Neural cell (in vitro differentiated cells): ENCODE results near the gene FCRL4. TPM values are rescaled to one million over a fixed set of nuclear protein-coding genes. Genes with fewer than 3 reads are reported as not detected.

Source experiments
- H2AFZ ChIP-seq: fragments of 200-600, 300-800 bp; sonication (generic), shearing (Covaris generic); 2 replicates; pipeline ENCODE4 v1.6.0; 2014; ENCODE audit warnings: low read depth, mild to moderate bottlenecking, antibody characterized with exemption, low read length, moderate library complexity
- H3F3A ChIP-seq: fragments of 200-600 bp; shearing (Covaris generic); 2 replicates; pipeline ENCODE4 v1.6.1; 2016; ENCODE audit warnings: mild to moderate bottlenecking, moderate library complexity, mixed read lengths, antibody characterized with exemption, low read length; ENCODE audit not compliant: insufficient read depth, poor library complexity, severe bottlenecking
- H3K27ac ChIP-seq: fragments of 200-600, 300-800 bp; sonication (generic), shearing (Covaris generic); 2 replicates; pipeline ENCODE4 v1.5.1; 2014; ENCODE audit warnings: mild to moderate bottlenecking, low read length, moderate library complexity
- H3K27me3 ChIP-seq: fragments of 300-800, 200-600 bp; sonication (generic), shearing (Covaris generic); 2 replicates; pipeline ENCODE4 v1.6.0; 2014; ENCODE audit warnings: mild to moderate bottlenecking, low read depth, low read length, moderate library complexity; ENCODE audit not compliant: insufficient read depth
- H3K36me3 ChIP-seq: fragments of 300-800, 200-600 bp; sonication (generic), shearing (Covaris generic); 2 replicates; pipeline ENCODE4 v1.5.1; 2014; ENCODE audit warnings: mild to moderate bottlenecking, antibody characterized with exemption, low read length, moderate library complexity; ENCODE audit not compliant: insufficient read depth
- H3K4me2 ChIP-seq: fragments of 300-800, 200-600 bp; sonication (generic), shearing (Covaris generic); 2 replicates; pipeline ENCODE4 v1.6.0; 2014; ENCODE audit warnings: mild to moderate bottlenecking, low read length
- H3K4me3 ChIP-seq: fragments of 300-800, 200-600 bp; sonication (generic), shearing (Covaris generic); 2 replicates; pipeline ENCODE4 v1.5.1; 2014; ENCODE audit warnings: mild to moderate bottlenecking, low read length, moderate library complexity
- H3K79me2 ChIP-seq: fragments of 200-600 bp; shearing (Covaris generic); replicated peaks from 2 replicates; pipeline ENCODE4 v1.6.0; 2014; ENCODE audit warnings: mild to moderate bottlenecking, low read length, moderate library complexity; ENCODE audit not compliant: insufficient read depth
- H3K9ac ChIP-seq: fragments of 300-800, 200-600 bp; sonication (generic), shearing (Covaris generic); 2 replicates; pipeline ENCODE4 v1.6.1; 2016; ENCODE audit warnings: mild to moderate bottlenecking, low read length, mixed read lengths
- H3K9me2 ChIP-seq: fragments of 200-600 bp; shearing (Covaris generic); 2 replicates; pipeline ENCODE4 v1.6.1; 2016; ENCODE audit warnings: mild to moderate bottlenecking, low read length, mixed read lengths; ENCODE audit not compliant: insufficient read depth
- H3K9me3 ChIP-seq: fragments of 200-600, 300-800 bp; sonication (generic), shearing (Covaris generic); 2 replicates; pipeline ENCODE4 v1.6.1; 2016; ENCODE audit warnings: mild to moderate bottlenecking, mixed run types, low read length, moderate library complexity, mixed read lengths
- H4K20me1 ChIP-seq: fragments of 200-600 bp; shearing (Covaris generic); 2 replicates; pipeline ENCODE4 v1.6.1; 2016; ENCODE audit warnings: mild to moderate bottlenecking, mixed run types; ENCODE audit not compliant: insufficient read depth
- CTCF ChIP-seq: fragments of 450-650 bp; IDR thresholded peaks from 2 replicates; pipeline ENCODE4 v1.5.1; 2014; ENCODE audit warnings: antibody characterized with exemption, mild to moderate bottlenecking, moderate library complexity; ENCODE audit not compliant: poor library complexity, severe bottlenecking
- EP300 ChIP-seq: fragments of 450-650 bp; conservative IDR thresholded peaks from 2 replicates; pipeline ENCODE4 v1.6.1; 2014; ENCODE audit warnings: antibody characterized with exemption, mild to moderate bottlenecking, moderate library complexity; ENCODE audit not compliant: poor library complexity, severe bottlenecking
- EZH2 ChIP-seq: fragments of 200-600, 300-800 bp; shearing (Covaris generic), sonication (generic); IDR thresholded peaks from 2 replicates; pipeline ENCODE4 v1.6.1; 2014; ENCODE audit warnings: antibody characterized with exemption, low read length, borderline replicate concordance, mild to moderate bottlenecking; ENCODE audit not compliant: insufficient read depth, poor library complexity, severe bottlenecking
- MXI1 ChIP-seq: fragments of 450-650 bp; conservative IDR thresholded peaks from 2 replicates; pipeline ENCODE4 v1.6.1; 2014; ENCODE audit warnings: antibody characterized with exemption, mild to moderate bottlenecking; ENCODE audit not compliant: poor library complexity, severe bottlenecking
- POLR2AphosphoS5 ChIP-seq: IDR thresholded peaks from 2 replicates; pipeline ENCODE4 v1.6.1; 2012
- RAD21 ChIP-seq: fragments of 450-650 bp; conservative IDR thresholded peaks from 2 replicates; pipeline ENCODE4 v1.6.1; 2014; ENCODE audit warnings: antibody characterized with exemption, mild to moderate bottlenecking, moderate library complexity
- REST ChIP-seq: IDR thresholded peaks from 2 replicates; pipeline ENCODE4 v1.6.1; 2012; ENCODE audit warnings: borderline replicate concordance
- SMC3 ChIP-seq: fragments of 450-650 bp; conservative IDR thresholded peaks from 2 replicates; pipeline ENCODE4 v1.6.1; 2014; ENCODE audit warnings: antibody characterized with exemption, mild to moderate bottlenecking, moderate library complexity; ENCODE audit not compliant: poor library complexity
- TAF1 ChIP-seq: IDR thresholded peaks from 2 replicates; pipeline ENCODE4 v1.6.1; 2012; ENCODE audit warnings: low read depth
- polyA plus RNA-seq: library from polyadenylated mRNA; depleted of rRNA; stranded (reverse); fragments of >200 nt; gene quantifications from 2 replicates; pipeline ENCODE4 v1.2.3, GENCODE V29; 2014

The FCRL4 gene
- polyA plus RNA-seq, 1 donor from 2014 or later: not detected

DNA sequence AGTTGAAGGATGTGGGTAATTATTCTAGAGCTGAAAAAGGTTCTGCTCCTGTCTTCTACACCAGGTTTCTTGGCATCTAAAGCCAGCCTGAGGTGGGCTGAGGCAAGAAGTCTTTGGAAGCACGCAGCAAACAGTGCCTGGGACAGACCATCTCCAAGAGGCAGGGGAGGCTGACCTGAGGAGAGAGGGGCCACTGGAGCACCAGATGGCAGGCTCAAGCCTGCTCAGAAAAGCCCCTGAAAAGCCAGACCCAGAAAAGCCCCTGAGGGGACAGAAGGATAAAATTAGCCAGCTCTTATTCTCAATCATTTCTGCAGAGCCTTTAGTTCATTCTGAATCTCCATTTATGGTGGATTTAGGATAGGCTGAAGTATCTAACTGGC lies 17.1 kb downstream of the FCRL4 start:
- Histone ChIP-seq H3F3A (no peaks in the 10 kb centered on the region), H2AFZ (no peak overlapping the region), H4K20me1 (no peaks in the 10 kb centered on the region), H3K79me2 (no peaks in the 10 kb centered on the region), H3K4me2 (no peak overlapping the region), H3K36me3 (no peaks in the 10 kb centered on the region), H3K4me3 (no peak overlapping the region), H3K27me3 (no peaks in the 10 kb centered on the region), H3K9me3 (no peaks in the 10 kb centered on the region), H3K9me2 (no peaks in the 10 kb centered on the region), H3K9ac (no peak overlapping the region), H3K27ac (no peak overlapping the region)
- no peak for TF ChIP-seq SMC3
- TF ChIP-seq EP300: no peak

- Histone ChIP-seq H3F3A (no peaks in the 10 kb centered on the region), H3K4me2 (no peak overlapping the region), H3K9me3 (no peaks in the 10 kb centered on the region), H2AFZ (no peak overlapping the region), H3K27ac (no peak overlapping the region), H3K36me3 (no peaks in the 10 kb centered on the region), H3K9me2 (no peaks in the 10 kb centered on the region), H3K27me3 (no peaks in the 10 kb centered on the region), H3K79me2 (no peaks in the 10 kb centered on the region), H4K20me1 (no peaks in the 10 kb centered on the region), H3K4me3 (no peak overlapping the region), H3K9ac (no peak overlapping the region)
- no peak for TF ChIP-seq MXI1
- peak; percentile 85 for TF ChIP-seq CTCF
- peak; percentile 76 for TF ChIP-seq RAD21
- peak; percentile 89 for TF ChIP-seq SMC3
These were observed 17.6 kb downstream of the FCRL4 start for GRCh38 chr1:157580179-157580827.

DNA sequence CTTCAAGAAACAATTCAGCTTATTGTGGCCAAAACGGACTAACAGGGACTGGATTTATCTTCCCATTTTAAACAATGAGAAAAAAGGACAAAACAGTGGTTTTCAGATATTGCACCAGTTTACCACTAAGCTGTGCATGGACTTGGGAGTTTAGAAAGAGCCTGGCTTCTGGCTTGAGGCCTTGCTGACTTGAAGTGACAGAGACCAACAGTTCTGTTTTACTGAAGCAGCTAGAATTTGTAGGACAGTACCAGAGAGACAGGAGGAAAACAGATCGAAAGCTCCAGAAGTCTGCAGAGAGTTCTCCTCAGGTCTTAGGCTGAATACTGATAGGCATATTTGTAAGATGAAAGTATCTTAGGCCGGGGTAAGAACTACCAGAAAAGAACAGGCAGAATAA lies 20.5 kb downstream of the FCRL4 start:
- H3K27ac ChIP-seq: no peak overlapping the region
- no peak overlapping the region for H2AFZ ChIP-seq
- no peaks in the 10 kb centered on the region for H3K9me2 ChIP-seq
- H3K4me3 ChIP-seq: no peak overlapping the region
- no peaks in the 10 kb centered on the region for H3K9me3 ChIP-seq
- no peaks in the 10 kb centered on the region for H3K27me3 ChIP-seq
- TF ChIP-seq MXI1 (no peak), TAF1 (no peak), RAD21 (no peak), EP300 (no peak), REST (no peak), SMC3 (no peak), POLR2AphosphoS5 (no peak), EZH2 (no peak), CTCF (no peak)
- no peaks in the 10 kb centered on the region for H3F3A ChIP-seq
- no peaks in the 10 kb centered on the region for H4K20me1 ChIP-seq
- no peaks in the 10 kb centered on the region for H3K79me2 ChIP-seq
- no peak overlapping the region for H3K9ac ChIP-seq
- no peaks in the 10 kb centered on the region for H3K36me3 ChIP-seq
- H3K4me2 ChIP-seq: no peak overlapping the region
